ENCODE data around the gene CC2D1A.

The CC2D1A gene

GRCh38 chr19:13980340-13980739, 74.3 kb downstream of the CC2D1A start:
- DNase-seq (ENCODE audit: low spot score) = no peak
